Measurements from ENCODE around the gene TNFRSF8. TPM values are rescaled to one million over a fixed set of nuclear protein-coding genes. Genes with fewer than 3 reads are reported as not detected.

The TNFRSF8 gene
- total and polyA plus RNA-seq, 9 donors, result 0.07 to 0.31 (median 0.21) TPM

GRCh38 chr1:12188657-12189327, 125.7 kb downstream of the TNFRSF8 start:
- no peaks in the 10 kb centered on the region for H3K27me3 ChIP-seq (ENCODE audit: control insufficient read depth, insufficient read depth, low read length)
- DNase-seq, result no peak
- 72% methylated on average over 12 of the region's 13 CpGs for WGBS (ENCODE audit: insufficient coverage)
- no peak overlapping the region for H3K27ac ChIP-seq (ENCODE audit: low read length)
- no peak overlapping the region for H3K4me3 ChIP-seq (ENCODE audit: low read length)
- H3K36me3 ChIP-seq (ENCODE audit: control insufficient read depth, insufficient read depth, low read length), result peaks cover 4% of the 10 kb centered on the region
- H3K9me3 ChIP-seq (replicated peaks; ENCODE audit: control insufficient read depth, low read depth, low read length), result no peaks in the 10 kb centered on the region
- H3K4me1 ChIP-seq (ENCODE audit: control insufficient read depth, insufficient read depth, low read length), result peaks cover 31% of the 10 kb centered on the region

- Histone ChIP-seq H3K4me3 (ENCODE audit: low read length) (no peak overlapping the region), H3K27me3 (ENCODE audit: control insufficient read depth, insufficient read depth, low read length) (no peaks in the 10 kb centered on the region), H3K4me1 (ENCODE audit: control insufficient read depth, insufficient read depth, low read length) (peaks cover 26% of the 10 kb centered on the region), H3K36me3 (ENCODE audit: control insufficient read depth, insufficient read depth, low read length) (peaks cover 4% of the 10 kb centered on the region), H3K27ac (ENCODE audit: low read length) (no peak overlapping the region), H3K9me3 (replicated peaks; ENCODE audit: control insufficient read depth, low read depth, low read length) (no peaks in the 10 kb centered on the region)
- no peak for DNase-seq
- 74% methylated on average over 3 of the region's 5 CpGs for WGBS (ENCODE audit: insufficient coverage)
These were observed 126.2 kb downstream of the TNFRSF8 start for GRCh38 chr1:12189328-12189682.

- Histone ChIP-seq H3K4me1 (ENCODE audit: control insufficient read depth, insufficient read depth, low read length) (peaks cover 7% of the 10 kb centered on the region), H3K9me3 (replicated peaks; ENCODE audit: control insufficient read depth, low read depth, low read length) (no peaks in the 10 kb centered on the region), H3K27ac (ENCODE audit: low read length) (no peak overlapping the region), H3K36me3 (ENCODE audit: control insufficient read depth, insufficient read depth, low read length) (peaks cover 4% of the 10 kb centered on the region), H3K4me3 (ENCODE audit: low read length) (no peak overlapping the region), H3K27me3 (ENCODE audit: control insufficient read depth, insufficient read depth, low read length) (no peaks in the 10 kb centered on the region)
- DNase-seq, result no peak
- 82% methylated on average over 54 of the region's 58 CpGs for WGBS (ENCODE audit: insufficient coverage)
These were observed 128.3 kb downstream of the TNFRSF8 start for GRCh38 chr1:12191242-12192032.

Other genes starting within 250 kb of the TNFRSF8 start
- gene NPPA, start 215.5 kb upstream of the TNFRSF8 start, total RNA-seq, result 0.93 TPM
- 1 to 10 TPM; 1.1 to 3.2 (median 2.2) TPM for gene NPPA, start 215.5 kb upstream of the TNFRSF8 start, polyA plus RNA-seq (ENCODE audit: insufficient read depth in 1 of 8, insufficient read length in 8 of 8, low replicate concordance in 1 of 8)
- gene NPPB, start 204.4 kb upstream of the TNFRSF8 start, total RNA-seq, result not detected
- gene NPPB, start 204.4 kb upstream of the TNFRSF8 start, polyA plus RNA-seq (ENCODE audit: insufficient read depth in 1 of 8, insufficient read length in 8 of 8, low replicate concordance in 1 of 8), result not detected
- gene KIAA2013, start 136.9 kb upstream of the TNFRSF8 start, total RNA-seq, result 24.3 TPM
- gene KIAA2013, start 136.9 kb upstream of the TNFRSF8 start, polyA plus RNA-seq (ENCODE audit: insufficient read depth in 1 of 8, insufficient read length in 8 of 8, low replicate concordance in 1 of 8), result 10 to 100 TPM; 28.7 to 39.3 (median 34.8) TPM
- gene PLOD1, start 128.6 kb upstream of the TNFRSF8 start, total RNA-seq, result 118 TPM
- 100 to 1,000 TPM; 138 to 243 (median 184) TPM for gene PLOD1, start 128.6 kb upstream of the TNFRSF8 start, polyA plus RNA-seq (ENCODE audit: insufficient read depth in 1 of 8, insufficient read length in 8 of 8, low replicate concordance in 1 of 8)
- gene MFN2, start 82.9 kb upstream of the TNFRSF8 start, total RNA-seq, result 51.9 TPM
- gene MFN2, start 82.9 kb upstream of the TNFRSF8 start, polyA plus RNA-seq (ENCODE audit: insufficient read depth in 1 of 8, insufficient read length in 8 of 8, low replicate concordance in 1 of 8), result 10 to 100 TPM; 52.8 to 73.4 (median 60.0) TPM
- 20.7 TPM for gene MIIP, start 43.8 kb upstream of the TNFRSF8 start, total RNA-seq
- gene MIIP, start 43.8 kb upstream of the TNFRSF8 start, polyA plus RNA-seq (ENCODE audit: insufficient read depth in 1 of 8, insufficient read length in 8 of 8, low replicate concordance in 1 of 8), result 10 to 100 TPM; 13.0 to 21.1 (median 17.6) TPM
- 8.8 TPM for gene TNFRSF1B, start 103.7 kb downstream of the TNFRSF8 start, total RNA-seq
- gene TNFRSF1B, start 103.7 kb downstream of the TNFRSF8 start, polyA plus RNA-seq (ENCODE audit: insufficient read depth in 1 of 8, insufficient read length in 8 of 8, low replicate concordance in 1 of 8), result 10 to 100 TPM; 11.1 to 17.5 (median 13.5) TPM
- 18.2 TPM for gene VPS13D, start 166.7 kb downstream of the TNFRSF8 start, total RNA-seq
- 10 to 100 TPM; 14.9 to 21.2 (median 17.0) TPM for gene VPS13D, start 166.7 kb downstream of the TNFRSF8 start, polyA plus RNA-seq (ENCODE audit: insufficient read depth in 1 of 8, insufficient read length in 8 of 8, low replicate concordance in 1 of 8)